Neural progenitor cell (in vitro differentiated cells): Measurements from ENCODE around the gene RNF128. TPM values are rescaled to one million over a fixed set of nuclear protein-coding genes. Genes with fewer than 3 reads are reported as not detected.
A peak's percentile ranks its signal among the peaks of the same experiment; 100 is the strongest.

Source experiments
- DNase-seq: peaks from one replicate; pipeline ENCODE4 v3.0.0-alpha.2; 2016; ENCODE audit warnings: low spot score
- H2AFZ ChIP-seq: fragments of 200-600 bp; sonication (generic); replicated peaks from 2 replicates; pipeline ENCODE4 v1.6.1; 2016; ENCODE audit warnings: antibody characterized with exemption
- H3F3A ChIP-seq: fragments of 200-600 bp; sonication (generic); 2 replicates; pipeline ENCODE4 v1.6.1; 2016; ENCODE audit warnings: antibody characterized with exemption, low read depth
- H3K27ac ChIP-seq: fragments of 200-600 bp; sonication (generic); 2 replicates; pipeline ENCODE4 v1.5.1; 2016; ENCODE audit warnings: mild to moderate bottlenecking
- H3K27me3 ChIP-seq: fragments of 200-600 bp; sonication (generic); 2 replicates; pipeline ENCODE4 v1.6.1; 2016; ENCODE audit warnings: mild to moderate bottlenecking, moderate library complexity
- H3K36me3 ChIP-seq: fragments of 200-600 bp; sonication (generic); 2 replicates; pipeline ENCODE4 v1.5.1; 2016
- H3K4me1 ChIP-seq: fragments of 200-600 bp; sonication (generic); 2 replicates; pipeline ENCODE4 v1.6.1; 2016; ENCODE audit warnings: mixed run types
- H3K4me2 ChIP-seq: fragments of 200-600 bp; sonication (generic); 2 replicates; pipeline ENCODE4 v1.6.1; 2016
- H3K4me3 ChIP-seq: fragments of 200-600 bp; sonication (generic); 2 replicates; pipeline ENCODE4 v1.5.1; 2016
- H3K79me2 ChIP-seq: fragments of 200-600 bp; sonication (generic); 2 replicates; pipeline ENCODE4 v1.6.1; 2016; ENCODE audit warnings: low read depth
- H3K9ac ChIP-seq: fragments of 200-600 bp; sonication (generic); 2 replicates; pipeline ENCODE4 v1.6.1; 2016
- H3K9me3 ChIP-seq: fragments of 200-600 bp; sonication (generic); 2 replicates; pipeline ENCODE4 v1.5.1; 2016; ENCODE audit warnings: low read depth
- H4K20me1 ChIP-seq: fragments of 200-600 bp; sonication (generic); 2 replicates; pipeline ENCODE4 v1.6.1; 2016; ENCODE audit warnings: low read depth
- H3K27ac Mint-ChIP-seq: 3 replicates; pipeline ENCODE4 v1.8.0; 2021; ENCODE audit warnings: mixed read lengths
- H3K27me3 Mint-ChIP-seq: 2 replicates; pipeline ENCODE4 v1.8.0; 2022; ENCODE audit warnings: low read depth, mild to moderate bottlenecking, inconsistent platforms, moderate library complexity, mixed read lengths; ENCODE audit not compliant: insufficient read depth
- H3K36me3 Mint-ChIP-seq: 3 replicates; pipeline ENCODE4 v1.8.0; 2021; ENCODE audit warnings: mixed read lengths
- H3K4me1 Mint-ChIP-seq: 3 replicates; pipeline ENCODE4 v1.8.0; 2021; ENCODE audit warnings: mixed read lengths
- H3K4me3 Mint-ChIP-seq: 3 replicates; pipeline ENCODE4 v1.8.0; 2021; ENCODE audit warnings: mild to moderate bottlenecking, moderate library complexity, mixed read lengths
- H3K9me3 Mint-ChIP-seq: 3 replicates; pipeline ENCODE4 v1.8.0; 2020; ENCODE audit warnings: mixed read lengths
- EZH2 ChIP-seq: fragments of 200-600 bp; sonication (generic); IDR thresholded peaks from 2 replicates; pipeline ENCODE4 v1.6.1; 2017; ENCODE audit warnings: antibody characterized with exemption, mild to moderate bottlenecking, moderate library complexity
- EZH2phosphoT487 ChIP-seq: fragments of 200-600 bp; sonication (generic); IDR thresholded peaks from 2 replicates; pipeline ENCODE4 v1.6.1; 2017; ENCODE audit warnings: antibody characterized with exemption
- total RNA-seq: library from RNA; depleted of rRNA; stranded (reverse); fragments of >200 nt; gene quantifications from 2 replicates; pipeline ENCODE4 v1.2.3, GENCODE V29; 2015; ENCODE audit warnings: low replicate concordance
- TF ChIP-seq, protein P1 (sequence below): fragments of 200-600 bp; sonication (generic); IDR thresholded peaks from 2 replicates; pipeline ENCODE4 v1.5.1; 2017; ENCODE audit warnings: antibody characterized with exemption, mild to moderate bottlenecking

The RNF128 gene
- total RNA-seq, 1 donor from 2014 or later: not detected

GRCh38 chrX:106780264-106780663 is 53.8 kb downstream of the RNF128 start:
- no peaks in the 10 kb centered on the region for H3K4me1 ChIP-seq
- no peaks in the 10 kb centered on the region for H3K4me1 Mint-ChIP-seq
- no peak overlapping the region for H3K4me2 ChIP-seq
- DNase-seq: no peak
- H3K9me3 Mint-ChIP-seq: no peaks in the 10 kb centered on the region
- H2AFZ ChIP-seq: no peak overlapping the region
- no peak overlapping the region for H3K4me3 Mint-ChIP-seq
- H3K27ac Mint-ChIP-seq: no peak overlapping the region
- H3K27ac ChIP-seq: no peak overlapping the region
- no peak overlapping the region for H3K4me3 ChIP-seq
- no peaks in the 10 kb centered on the region for H3K36me3 Mint-ChIP-seq
- no peaks in the 10 kb centered on the region for H4K20me1 ChIP-seq
- no peaks in the 10 kb centered on the region for H3K79me2 ChIP-seq
- no peaks in the 10 kb centered on the region for H3F3A ChIP-seq
- no peaks in the 10 kb centered on the region for H3K9me3 ChIP-seq
- no peaks in the 10 kb centered on the region for H3K27me3 Mint-ChIP-seq
- TF ChIP-seq EZH2phosphoT487 (no peak), EZH2 (no peak)
- TF ChIP-seq, protein P1, sequence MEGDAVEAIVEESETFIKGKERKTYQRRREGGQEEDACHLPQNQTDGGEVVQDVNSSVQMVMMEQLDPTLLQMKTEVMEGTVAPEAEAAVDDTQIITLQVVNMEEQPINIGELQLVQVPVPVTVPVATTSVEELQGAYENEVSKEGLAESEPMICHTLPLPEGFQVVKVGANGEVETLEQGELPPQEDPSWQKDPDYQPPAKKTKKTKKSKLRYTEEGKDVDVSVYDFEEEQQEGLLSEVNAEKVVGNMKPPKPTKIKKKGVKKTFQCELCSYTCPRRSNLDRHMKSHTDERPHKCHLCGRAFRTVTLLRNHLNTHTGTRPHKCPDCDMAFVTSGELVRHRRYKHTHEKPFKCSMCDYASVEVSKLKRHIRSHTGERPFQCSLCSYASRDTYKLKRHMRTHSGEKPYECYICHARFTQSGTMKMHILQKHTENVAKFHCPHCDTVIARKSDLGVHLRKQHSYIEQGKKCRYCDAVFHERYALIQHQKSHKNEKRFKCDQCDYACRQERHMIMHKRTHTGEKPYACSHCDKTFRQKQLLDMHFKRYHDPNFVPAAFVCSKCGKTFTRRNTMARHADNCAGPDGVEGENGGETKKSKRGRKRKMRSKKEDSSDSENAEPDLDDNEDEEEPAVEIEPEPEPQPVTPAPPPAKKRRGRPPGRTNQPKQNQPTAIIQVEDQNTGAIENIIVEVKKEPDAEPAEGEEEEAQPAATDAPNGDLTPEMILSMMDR: no peak
- no peaks in the 10 kb centered on the region for H3K36me3 ChIP-seq
- no peaks in the 10 kb centered on the region for H3K27me3 ChIP-seq
- H3K9ac ChIP-seq: no peak overlapping the region

GRCh38 chrX:106780664-106781377 is 54.3 kb downstream of the RNF128 start:
- no peaks in the 10 kb centered on the region for H4K20me1 ChIP-seq
- TF ChIP-seq EZH2phosphoT487 (no peak), EZH2 (no peak)
- TF ChIP-seq, protein P1: no peak
- no peaks in the 10 kb centered on the region for H3K36me3 Mint-ChIP-seq

GRCh38 chrX:106783716-106784115 is 57.2 kb downstream of the RNF128 start:
- Histone ChIP-seq H3K27ac (no peak overlapping the region), H3K27me3 (no peaks in the 10 kb centered on the region), H3K4me3 (no peak overlapping the region), H3K9me3 (no peaks in the 10 kb centered on the region), H3K4me1 (no peaks in the 10 kb centered on the region), H3F3A (peaks cover 3% of the 10 kb centered on the region), H2AFZ (no peak overlapping the region), H3K79me2 (no peaks in the 10 kb centered on the region), H3K4me2 (no peak overlapping the region), H4K20me1 (no peaks in the 10 kb centered on the region), H3K9ac (no peak overlapping the region), H3K36me3 (no peaks in the 10 kb centered on the region)
- Mint-ChIP-seq H3K27me3 (no peaks in the 10 kb centered on the region), H3K4me3 (no peak overlapping the region), H3K4me1 (no peaks in the 10 kb centered on the region), H3K9me3 (no peaks in the 10 kb centered on the region), H3K36me3 (no peaks in the 10 kb centered on the region), H3K27ac (no peak overlapping the region)
- TF ChIP-seq, protein P1: no peak
- TF ChIP-seq EZH2phosphoT487 (no peak), EZH2 (no peak)
- DNase-seq: peak; percentile 1

More at GRCh38 chrX:106780664-106781377, 54.3 kb downstream of the RNF128 start:
- H3K79me2 ChIP-seq: no peaks in the 10 kb centered on the region
- H3K9ac ChIP-seq: no peak overlapping the region
- H3F3A ChIP-seq: no peaks in the 10 kb centered on the region
- no peaks in the 10 kb centered on the region for H3K9me3 Mint-ChIP-seq
- no peaks in the 10 kb centered on the region for H3K27me3 Mint-ChIP-seq
- H3K4me1 Mint-ChIP-seq: no peaks in the 10 kb centered on the region
- no peaks in the 10 kb centered on the region for H3K9me3 ChIP-seq
- no peak overlapping the region for H3K4me2 ChIP-seq
- H2AFZ ChIP-seq: no peak overlapping the region
- DNase-seq: peak; percentile 11
- no peaks in the 10 kb centered on the region for H3K36me3 ChIP-seq
- H3K4me1 ChIP-seq: no peaks in the 10 kb centered on the region
- H3K27ac ChIP-seq: no peak overlapping the region
- H3K27ac Mint-ChIP-seq: no peak overlapping the region
- H3K4me3 Mint-ChIP-seq: no peak overlapping the region
- H3K4me3 ChIP-seq: no peak overlapping the region
- H3K27me3 ChIP-seq: no peaks in the 10 kb centered on the region
